ENCODE results near the gene LINS1. TPM values are rescaled to one million over a fixed set of nuclear protein-coding genes. Genes with fewer than 3 reads are reported as not detected.

Gene LINS1
- total RNA-seq, 6 experiments from 2014 or later: 7.2 to 11.9 (median 7.4) TPM

GRCh38 chr15:100533886-100534285 is 68.1 kb downstream of the LINS1 start:
- no peak overlapping the region for H3K4me3 Mint-ChIP-seq
- H3K4me1 Mint-ChIP-seq (ENCODE audit: low read depth): no peaks in the 10 kb centered on the region
- no peak for TF ChIP-seq CTCF (IDR thresholded peaks at IDR 0.05)
- no peak overlapping the region for H3K27ac Mint-ChIP-seq
- H3K9me3 Mint-ChIP-seq: peaks cover 4% of the 10 kb centered on the region; the same call in 1 of the 2 replicates
- H3K27me3 Mint-ChIP-seq (ENCODE audit: insufficient read depth): peaks cover 4% of the 10 kb centered on the region
- no peak for DNase-seq
- H3K36me3 Mint-ChIP-seq (ENCODE audit: low read depth): no peaks in the 10 kb centered on the region

GRCh38 chr15:100531823-100532327 is 70.1 kb downstream of the LINS1 start:
- DNase-seq: no peak
- H3K4me3 Mint-ChIP-seq: no peak overlapping the region
- TF ChIP-seq CTCF (IDR thresholded peaks at IDR 0.05): no peak
- peaks cover 4% of the 10 kb centered on the region for H3K27me3 Mint-ChIP-seq (ENCODE audit: insufficient read depth)
- H3K4me1 Mint-ChIP-seq (ENCODE audit: low read depth): no peaks in the 10 kb centered on the region
- no peak overlapping the region for H3K27ac Mint-ChIP-seq
- H3K9me3 Mint-ChIP-seq: peaks cover 5% of the 10 kb centered on the region; the same call in 1 of the 2 replicates
- no peaks in the 10 kb centered on the region for H3K36me3 Mint-ChIP-seq (ENCODE audit: low read depth)

- no peaks in the 10 kb centered on the region for H3K4me1 Mint-ChIP-seq (ENCODE audit: low read depth)
- H3K27ac Mint-ChIP-seq: no peak overlapping the region
- no peak for TF ChIP-seq CTCF (IDR thresholded peaks at IDR 0.05)
- H3K4me3 Mint-ChIP-seq: no peak overlapping the region
- peaks cover 5% of the 10 kb centered on the region; the same call in 1 of the 2 replicates for H3K9me3 Mint-ChIP-seq
- no peaks in the 10 kb centered on the region for H3K36me3 Mint-ChIP-seq (ENCODE audit: low read depth)
- DNase-seq: no peak
- H3K27me3 Mint-ChIP-seq (ENCODE audit: insufficient read depth): peaks cover 4% of the 10 kb centered on the region
These were observed 70.8 kb downstream of the LINS1 start for GRCh38 chr15:100531204-100531603.

- H3K4me1 Mint-ChIP-seq (ENCODE audit: low read depth): no peaks in the 10 kb centered on the region
- H3K9me3 Mint-ChIP-seq: peaks cover 5% of the 10 kb centered on the region; the same call in 1 of the 2 replicates
- no peak for TF ChIP-seq CTCF (IDR thresholded peaks at IDR 0.05)
- H3K27me3 Mint-ChIP-seq (ENCODE audit: insufficient read depth): peaks cover 4% of the 10 kb centered on the region
- no peak overlapping the region for H3K27ac Mint-ChIP-seq
- H3K4me3 Mint-ChIP-seq: no peak overlapping the region
- no peak for DNase-seq
- H3K36me3 Mint-ChIP-seq (ENCODE audit: low read depth): no peaks in the 10 kb centered on the region
These were observed 72.4 kb downstream of the LINS1 start for GRCh38 chr15:100529556-100529955.

- no peak for TF ChIP-seq CTCF (IDR thresholded peaks at IDR 0.05)
- DNase-seq: no peak
- Mint-ChIP-seq H3K4me3 (no peak within 1 kb of the TSS), H3K27ac (no peak within 1 kb of the TSS), H3K9me3 (peaks cover 5% of the 10 kb centered on the region; the same call in 1 of the 2 replicates), H3K27me3 (ENCODE audit: insufficient read depth) (peaks cover 4% of the 10 kb centered on the region), H3K36me3 (ENCODE audit: low read depth) (no peaks in the 10 kb centered on the region), H3K4me1 (ENCODE audit: low read depth) (no peaks in the 10 kb centered on the region)
These were observed 73.1 kb downstream of the LINS1 start, which contains the start of gene CERS3 for GRCh38 chr15:100528833-100529428. Gene CERS3 (minus strand): TSS chr15:100528950. CDS start chr15:100501849, 27,101 bp downstream.
